ENCODE measurements around the gene C12orf50.
"Not testable (repeated sequence)": the region's sequence is repeated elsewhere in the genome, so short reads cannot be mapped to it uniquely, and the experiment has no call there.

Gene C12orf50

GRCh38 chr12:88029093-88029665, at the start of gene C12orf50:
C12orf50 (minus strand) TSS chr12:88029401; CDS start chr12:88026962, 2,439 bp downstream.
- DNase-seq (ENCODE audit: low read depth in 2 of 2): no peak

- no peak for DNase-seq (ENCODE audit: low read depth in 2 of 2)
Observed at GRCh38 chr12:88067301-88067700, 38.1 kb upstream of the C12orf50 start.

- no peak for DNase-seq (ENCODE audit: low read depth in 2 of 2)
Observed at GRCh38 chr12:88063375-88063774, 34.2 kb upstream of the C12orf50 start.

GRCh38 chr12:88062474-88062873, 33.3 kb upstream of the C12orf50 start:
- DNase-seq (ENCODE audit: low read depth in 2 of 2): no peak

GRCh38 chr12:88058719-88059077, 29.5 kb upstream of the C12orf50 start:
- DNase-seq (ENCODE audit: low read depth in 2 of 2): no peak

GRCh38 chr12:88057994-88058718, 29.0 kb upstream of the C12orf50 start:
- DNase-seq (ENCODE audit: low read depth in 2 of 2): no peak

- no peak for DNase-seq (ENCODE audit: low read depth in 2 of 2)
Observed at GRCh38 chr12:88056571-88056970, 27.4 kb upstream of the C12orf50 start.

GRCh38 chr12:88052686-88053085, 23.5 kb upstream of the C12orf50 start:
- no peak for DNase-seq (ENCODE audit: low read depth in 2 of 2)

GRCh38 chr12:88044035-88044434, 14.8 kb upstream of the C12orf50 start:
- DNase-seq (ENCODE audit: low read depth in 2 of 2): no peak

GRCh38 chr12:88037770-88038169, 8.6 kb upstream of the C12orf50 start:
- DNase-seq (ENCODE audit: low read depth in 2 of 2): no peak

- peak; percentile 48 to 49 for DNase-seq (ENCODE audit: low read depth in 2 of 2)
Observed at GRCh38 chr12:88036353-88036965, 7.3 kb upstream of the C12orf50 start.

GRCh38 chr12:88035907-88036289, 6.7 kb upstream of the C12orf50 start:
- no peak for DNase-seq (ENCODE audit: low read depth in 2 of 2)

GRCh38 chr12:88035271-88035906, 6.2 kb upstream of the C12orf50 start:
- DNase-seq (ENCODE audit: low read depth in 2 of 2): peak; percentile 53 to 58

- DNase-seq (ENCODE audit: low read depth in 2 of 2): not testable (repeated sequence)
Observed at GRCh38 chr12:88031161-88031560, 2.0 kb upstream of the C12orf50 start.

GRCh38 chr12:88026196-88026595, 3.0 kb downstream of the C12orf50 start:
- no peak for DNase-seq (ENCODE audit: low read depth in 2 of 2)

- no peak for DNase-seq (ENCODE audit: low read depth in 2 of 2)
Observed at GRCh38 chr12:88017964-88018363, 11.2 kb downstream of the C12orf50 start.

GRCh38 chr12:88015825-88016224, 13.4 kb downstream of the C12orf50 start:
- DNase-seq (ENCODE audit: low read depth in 2 of 2): no peak

- DNase-seq (ENCODE audit: low read depth in 2 of 2): no peak
Observed at GRCh38 chr12:88011755-88012154, 17.4 kb downstream of the C12orf50 start.

- DNase-seq (ENCODE audit: low read depth in 2 of 2): no peak
Observed at GRCh38 chr12:88006351-88006750, 22.9 kb downstream of the C12orf50 start.

- no peak for DNase-seq (ENCODE audit: low read depth in 2 of 2)
Observed at GRCh38 chr12:88001327-88001726, 27.9 kb downstream of the C12orf50 start.

- peak; percentile 36 to 40 for DNase-seq (ENCODE audit: low read depth in 2 of 2)
Observed at GRCh38 chr12:87995581-87996178, 33.5 kb downstream of the C12orf50 start.

GRCh38 chr12:87991483-87991882, 37.7 kb downstream of the C12orf50 start:
- DNase-seq (ENCODE audit: low read depth in 2 of 2): no peak
